HG02759 (cell line): ENCODE measurements around the gene DCANP1.
"Not testable (repeated sequence)": the region's sequence is repeated elsewhere in the genome, so short reads cannot be mapped to it uniquely, and the experiment has no call there.

ENCODE experiments used
- ATAC-seq: cut with Tn5 transposase; IDR thresholded peaks from one replicate; pipeline ENCODE4 v1.9.1; 2021; ENCODE audit warnings: mild to moderate bottlenecking, moderate library complexity; ENCODE audit not compliant: unreplicated experiment

DCANP1 gene

GRCh38 chr5:135447298-135447929, at the start of gene DCANP1:
TSS of gene DCANP1 (minus strand) at chr5:135447348. CDS start at chr5:135447108, 240 bp downstream.
- no peak for ATAC-seq

DNA sequence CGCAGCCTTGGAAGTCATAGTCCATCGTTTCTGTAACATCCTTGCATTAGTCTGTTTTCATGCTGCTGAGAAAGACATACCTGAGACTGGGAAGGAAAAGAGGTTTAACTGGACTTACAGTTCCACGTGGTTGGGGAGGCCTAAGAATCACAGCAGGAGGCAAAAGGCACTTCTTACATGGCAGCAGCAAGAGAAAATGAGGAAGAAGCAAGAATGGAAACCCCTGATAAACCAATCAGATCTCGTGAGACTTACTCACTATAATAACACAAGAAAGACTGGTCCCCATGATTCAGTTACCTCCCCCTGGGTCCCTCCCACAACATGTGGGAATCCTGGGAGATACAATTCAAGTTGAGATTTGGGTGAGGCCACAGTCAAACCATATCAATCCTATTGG, 48.4 kb upstream of the DCANP1 start:
- not testable (repeated sequence) for ATAC-seq

- ATAC-seq = no peak
Measured at GRCh38 chr5:135494196-135494595, 47.0 kb upstream of the DCANP1 start.

- ATAC-seq = no peak
Measured at GRCh38 chr5:135493406-135494180, 46.4 kb upstream of the DCANP1 start.

DNA sequence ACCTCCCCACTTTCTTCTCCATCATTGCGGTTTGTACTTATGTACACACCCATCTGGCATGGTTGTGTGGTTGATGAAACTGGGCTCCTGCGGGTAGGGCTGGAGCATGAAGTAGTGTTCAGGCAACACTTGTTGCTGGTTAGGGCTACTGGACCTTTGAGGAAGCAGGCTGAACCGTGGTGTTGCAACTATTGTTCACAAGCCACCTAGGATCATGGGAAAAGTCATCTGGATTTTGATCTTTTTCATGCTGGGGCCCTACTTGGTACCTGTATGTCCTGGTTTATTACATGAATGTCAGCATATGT, 45.1 kb upstream of the DCANP1 start:
- ATAC-seq = no peak

DNA sequence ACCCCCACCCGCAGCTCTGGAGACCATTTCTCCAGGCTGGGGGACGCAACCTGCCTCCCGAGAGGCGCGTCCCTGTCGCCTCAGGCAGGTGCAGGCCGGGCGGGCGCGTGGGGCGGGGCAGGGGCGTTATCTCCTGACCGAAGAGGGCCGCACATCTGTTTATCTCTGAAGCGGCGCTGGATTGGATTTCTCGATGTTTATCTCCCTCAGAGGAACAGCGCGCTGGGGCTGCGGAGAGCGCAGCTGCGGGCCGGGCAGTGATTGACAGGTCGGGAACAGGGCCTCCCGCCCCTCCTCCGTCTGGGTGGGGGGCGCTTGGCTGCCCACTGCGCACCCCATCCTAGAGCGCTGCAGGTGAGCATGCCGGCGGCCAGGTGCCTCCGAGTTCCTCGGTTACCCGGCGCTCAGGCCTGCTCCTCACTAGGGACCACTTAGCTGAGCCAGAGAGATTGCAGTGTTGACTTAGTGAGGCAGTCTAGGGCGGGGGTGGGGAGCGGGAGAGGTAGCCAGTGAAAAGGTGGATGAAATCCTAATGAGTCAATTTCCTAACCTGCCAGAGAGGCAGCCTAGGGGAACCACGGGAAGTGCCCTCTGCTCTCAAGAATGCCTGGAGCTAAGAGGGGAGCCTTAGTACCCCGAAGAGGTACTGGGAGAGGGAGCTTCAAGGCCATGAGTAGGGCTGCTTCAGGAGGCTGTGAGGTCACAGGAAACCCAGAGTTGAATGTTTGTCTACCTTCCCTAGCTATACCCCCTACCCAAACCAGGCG, 44.6 kb upstream of the DCANP1 start:
- no peak for ATAC-seq

DNA sequence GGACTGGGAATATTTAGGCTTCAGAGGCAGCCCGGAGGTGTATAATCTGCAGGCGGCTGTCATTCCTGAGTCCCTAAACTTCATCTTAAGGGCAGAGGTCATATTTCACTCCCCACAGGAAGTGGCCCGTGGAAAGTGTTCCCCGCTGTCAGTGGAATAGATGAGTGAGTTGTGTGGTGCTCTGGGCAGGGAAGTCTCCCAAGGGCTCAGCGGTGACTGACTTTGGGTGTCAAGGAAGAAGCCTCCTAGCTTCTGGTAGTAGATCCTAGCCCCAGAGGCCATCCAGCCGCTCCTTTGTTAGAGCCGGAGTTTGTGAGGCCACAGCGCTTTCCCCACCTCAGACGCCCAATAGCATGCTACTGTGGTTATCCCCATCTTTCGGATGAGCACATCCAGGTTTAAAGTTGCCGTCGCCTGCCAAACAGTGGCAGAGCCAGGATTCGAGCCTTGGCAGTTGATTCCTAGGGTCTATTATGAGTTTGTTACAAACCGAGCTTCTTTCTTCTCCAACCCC, 43.9 kb upstream of the DCANP1 start:
- ATAC-seq = no peak

DNA sequence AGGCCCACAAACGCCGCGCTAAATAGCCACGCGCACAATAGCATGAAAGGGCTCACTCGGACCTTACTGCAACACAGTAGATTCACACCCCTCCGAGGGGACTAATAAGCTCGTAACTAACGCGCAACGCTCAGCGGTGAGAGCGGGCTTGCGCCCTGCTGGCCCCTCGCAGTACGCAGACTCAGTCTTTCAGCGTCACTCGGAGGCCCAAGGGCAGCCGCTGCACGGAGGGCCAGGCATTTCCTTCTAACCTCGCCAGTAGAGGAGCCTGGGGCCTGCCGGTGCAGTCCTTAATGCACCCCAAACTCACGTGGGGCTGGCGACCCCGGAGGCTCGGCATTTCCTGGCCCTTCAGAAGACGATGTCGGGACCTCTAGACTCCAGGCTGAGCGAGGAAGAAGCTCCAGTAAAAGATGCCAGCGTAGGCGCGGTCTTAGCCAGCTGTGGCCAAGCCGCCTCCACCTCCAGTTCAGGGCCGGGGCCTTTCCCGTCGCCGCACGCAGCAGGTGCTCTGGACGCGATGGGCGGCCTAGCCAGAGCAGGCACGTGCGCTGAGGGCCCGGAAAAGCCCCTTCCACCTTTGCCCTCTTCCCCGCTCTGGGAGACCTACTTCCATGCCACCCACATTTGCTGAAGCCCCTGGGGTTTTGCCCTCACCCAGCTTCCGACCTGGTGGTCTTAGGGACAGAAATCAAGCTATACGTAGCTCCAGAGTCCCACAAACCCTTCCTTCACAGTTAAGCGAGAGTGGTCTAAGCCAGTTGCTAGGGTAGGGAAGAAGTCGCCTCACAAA, 43.3 kb upstream of the DCANP1 start:
- no peak for ATAC-seq

DNA sequence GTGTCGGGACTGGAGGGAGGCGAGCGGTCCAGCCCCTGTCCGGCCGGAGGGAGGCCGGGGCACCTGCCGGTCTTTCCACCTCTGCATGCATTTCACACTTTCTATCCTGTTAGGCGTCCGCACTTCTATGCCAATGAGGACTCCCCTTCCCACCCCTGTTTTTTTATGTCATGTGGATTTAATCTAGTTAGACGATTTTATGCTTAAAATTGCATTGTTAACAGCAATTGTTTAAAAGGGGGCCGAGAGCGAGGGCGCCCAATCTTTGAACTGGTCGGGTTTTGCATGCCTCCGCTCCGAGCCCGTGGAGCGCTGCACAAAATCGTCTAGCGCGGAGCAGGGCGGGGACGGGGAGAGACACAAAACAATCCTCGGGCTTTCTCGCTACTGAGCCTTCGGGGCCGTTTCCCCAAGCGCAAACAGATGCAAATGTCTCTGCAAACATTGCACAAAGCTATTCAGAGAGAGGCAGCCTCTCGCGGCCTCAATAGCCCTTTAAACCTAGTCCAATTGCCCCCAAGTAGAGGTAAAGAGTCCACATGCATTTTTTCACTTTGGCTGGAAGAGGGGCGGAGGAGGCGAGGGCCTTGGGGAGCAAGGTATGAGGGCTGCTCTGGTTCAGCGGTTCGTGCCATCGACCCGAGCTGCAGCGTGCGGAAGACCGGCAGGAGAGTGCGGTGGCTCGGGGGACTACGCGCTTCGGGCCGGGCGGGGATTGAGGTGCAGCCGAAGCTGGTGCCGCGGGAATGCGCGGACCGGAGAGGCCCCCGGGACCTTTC, 42.5 kb upstream of the DCANP1 start:
- ATAC-seq = no peak

DNA sequence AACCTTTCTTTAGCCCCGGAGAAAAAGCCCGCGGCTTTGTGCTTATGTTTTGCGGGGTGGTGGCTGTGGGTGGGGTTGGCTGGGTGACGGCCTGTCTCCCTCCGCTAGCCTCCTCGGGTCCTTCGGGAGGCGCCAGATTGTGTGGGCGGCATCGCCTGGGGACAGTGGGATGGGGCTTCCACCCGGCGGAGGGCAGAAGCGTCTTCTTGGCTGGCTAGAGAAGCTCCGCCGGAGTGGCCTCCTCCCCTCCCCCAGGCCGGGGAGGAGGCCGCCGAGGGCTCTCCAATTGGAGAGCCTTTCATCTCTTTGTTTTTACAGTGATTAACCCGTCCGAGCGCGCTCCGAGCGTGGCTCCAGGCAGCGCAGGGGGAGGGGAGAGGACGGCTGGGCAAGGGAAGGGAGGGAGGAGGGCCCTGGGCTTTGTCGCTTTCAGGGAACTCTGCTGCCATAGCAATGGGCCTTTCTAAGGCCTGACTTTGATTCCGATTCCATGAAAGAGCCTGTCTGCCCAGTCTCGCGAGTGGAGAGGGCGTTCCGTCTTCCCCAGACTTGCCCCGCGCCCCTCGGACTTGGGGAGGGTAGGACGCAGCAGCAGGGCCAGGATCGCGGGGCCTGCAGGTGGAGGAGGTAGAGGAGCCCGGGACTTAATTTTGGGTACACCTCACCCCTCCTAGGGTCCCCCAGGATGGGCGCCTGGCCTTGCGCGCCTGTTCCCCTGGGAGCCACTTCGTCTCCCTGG, 41.7 kb upstream of the DCANP1 start:
- no peak for ATAC-seq

- no peak for ATAC-seq
Measured at GRCh38 chr5:135487839-135488514, 40.8 kb upstream of the DCANP1 start.

- ATAC-seq = no peak
Measured at GRCh38 chr5:135487037-135487395, 39.9 kb upstream of the DCANP1 start.

DNA sequence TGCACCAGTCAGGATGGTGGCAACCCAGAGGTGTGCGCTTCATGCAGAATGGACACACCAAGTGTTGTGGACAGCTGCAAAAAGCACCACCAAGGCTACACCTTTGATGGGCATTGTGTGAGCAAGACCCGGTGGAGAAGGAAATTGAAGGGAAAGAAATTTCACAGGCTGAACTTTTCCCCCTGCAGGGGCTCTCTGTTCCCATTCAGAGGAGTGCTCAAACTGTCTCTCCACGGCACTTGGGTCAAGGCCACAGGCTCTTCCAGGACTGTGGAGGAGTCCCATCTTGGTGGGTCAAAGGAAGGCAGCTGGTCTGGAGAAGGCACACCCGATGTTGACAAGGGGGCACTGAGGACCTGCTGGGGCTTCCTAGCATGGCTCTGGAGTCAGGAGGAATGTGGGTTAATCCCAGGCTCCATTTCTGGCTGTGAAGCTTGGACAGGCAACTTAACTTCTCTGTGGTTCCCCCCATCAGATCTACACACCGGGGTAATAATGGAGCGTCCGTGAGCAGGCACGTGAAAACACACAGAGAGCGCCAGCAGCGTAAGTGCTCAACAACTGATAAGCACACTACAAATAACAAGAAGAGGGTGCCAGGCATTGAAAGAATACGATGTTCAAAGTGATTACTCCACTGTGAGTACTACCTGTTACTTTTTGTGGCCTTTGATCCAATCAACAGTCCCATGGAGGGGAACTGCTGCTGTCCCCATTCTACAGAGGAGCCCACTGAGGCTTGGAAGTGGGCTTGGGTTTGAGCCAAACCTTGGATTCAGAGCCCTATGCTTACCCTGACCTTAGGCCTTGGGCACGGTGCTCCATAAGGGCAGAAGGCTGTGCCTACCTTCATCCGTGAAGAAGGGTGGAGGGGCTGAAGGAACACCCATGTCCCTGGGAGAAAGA, 39.2 kb upstream of the DCANP1 start:
- no peak for ATAC-seq

- ATAC-seq = no peak
Measured at GRCh38 chr5:135484674-135485086, 37.5 kb upstream of the DCANP1 start.

- ATAC-seq = no peak
Measured at GRCh38 chr5:135483254-135483653, 36.1 kb upstream of the DCANP1 start.

- no peak for ATAC-seq
Measured at GRCh38 chr5:135482381-135482933, 35.3 kb upstream of the DCANP1 start.

DNA sequence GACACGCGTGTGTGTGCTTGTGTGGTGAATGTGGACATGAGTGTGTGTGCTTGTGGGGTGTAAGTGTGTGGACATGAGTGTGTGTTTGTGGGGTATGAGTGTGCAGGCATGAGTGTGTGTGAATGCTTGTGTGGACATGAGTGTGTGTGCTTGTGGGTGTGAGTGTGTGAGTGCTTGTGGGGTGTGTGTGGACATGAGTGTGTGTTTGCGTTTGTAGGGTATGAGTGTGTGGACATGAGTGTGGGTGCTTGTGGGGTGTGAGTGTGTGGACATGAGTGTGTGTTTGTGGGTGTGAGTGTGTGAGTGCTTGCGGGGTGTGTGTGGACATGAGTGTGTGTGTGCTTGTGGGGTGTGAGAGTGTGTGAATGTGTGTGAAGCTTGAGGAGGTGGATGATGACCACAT, 34.8 kb upstream of the DCANP1 start:
- ATAC-seq = no peak

GRCh38 chr5:135481387-135481786, 34.2 kb upstream of the DCANP1 start:
- ATAC-seq = no peak
